Fibroblast of villous mesenchyme (primary cell): ENCODE results near the gene TDRD15. TPM values are rescaled to one million over a fixed set of nuclear protein-coding genes. Genes with fewer than 3 reads are reported as not detected.

Source experiments
- DNase-seq: peaks from one replicate; pipeline ENCODE4 v3.0.0-alpha.2; 2010; ENCODE audit warnings: low read depth
- H3K4me3 ChIP-seq: 2 replicates; pipeline ENCODE4 v1.5.1; 2011; ENCODE audit warnings: low read depth, mild to moderate bottlenecking, low read length
- CTCF ChIP-seq: IDR thresholded peaks from 2 replicates; pipeline ENCODE4 v1.5.1; 2012; ENCODE audit warnings: low read depth, mild to moderate bottlenecking, low read length; ENCODE audit not compliant: insufficient read depth
- total RNA-seq: library from RNA; depleted of rRNA; stranded (reverse); fragments of >200 nt; gene quantifications from 2 replicates; pipeline ENCODE4 v1.2.3, GENCODE V29; 2012

The TDRD15 gene
- total RNA-seq, 1 donor = not detected

- TF ChIP-seq CTCF = no peak
These were observed 59.5 kb downstream of the TDRD15 start for GRCh38 chr2:21183306-21183705.

DNA sequence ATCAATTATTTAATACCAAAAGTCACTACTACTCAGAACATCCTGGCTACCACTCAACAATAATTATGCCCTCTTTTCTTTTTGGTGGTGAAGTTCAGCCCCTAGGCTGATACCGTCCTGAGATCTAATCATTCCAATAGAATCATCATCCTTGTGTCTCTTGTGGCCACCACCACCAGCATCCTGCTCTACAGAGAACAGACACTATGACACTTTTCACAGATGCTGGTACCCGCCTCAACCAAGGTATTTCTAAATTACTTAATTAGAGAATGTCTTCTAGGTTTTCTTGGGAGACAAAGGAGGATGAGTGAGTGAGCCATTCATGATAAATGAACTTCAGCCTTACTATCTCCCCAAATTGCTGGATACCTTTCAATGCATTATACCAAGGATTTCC lies 60.0 kb downstream of the TDRD15 start:
- DNase-seq = no peak
- no peak overlapping the region for H3K4me3 ChIP-seq
- TF ChIP-seq CTCF = no peak

More at GRCh38 chr2:21183306-21183705, 59.5 kb downstream of the TDRD15 start:
- H3K4me3 ChIP-seq = no peak overlapping the region
- DNase-seq = no peak

- no peak for DNase-seq
- H3K4me3 ChIP-seq = no peak overlapping the region
- no peak for TF ChIP-seq CTCF
These were observed 67.8 kb downstream of the TDRD15 start for GRCh38 chr2:21191535-21191934.

Other genes starting within 250 kb of the TDRD15 start
- gene APOB, start 79.9 kb upstream of the TDRD15 start, total RNA-seq = under 0.01 TPM in 2 replicates